Prostate gland (tissue), 2 donors: ENCODE measurements around the gene GRIN1. TPM values are rescaled to one million over a fixed set of nuclear protein-coding genes. Genes with fewer than 3 reads are reported as not detected.
A peak's percentile ranks its signal among the peaks of the same experiment; 100 is the strongest.
"Not testable (repeated sequence)": the region's sequence is repeated elsewhere in the genome, so short reads cannot be mapped to it uniquely, and the experiment has no call there.

Source experiments
- DNase-seq: peaks from one replicate; pipeline ENCODE4 v3.0.0-alpha.2; 2019; ENCODE audit warnings: low spot score
- H3K27ac ChIP-seq, 2 donors: fragments of 200-600 bp; sonication (generic); 2 replicates each; pipeline ENCODE4 v1.5.1; 2017 to 2019
- H3K27me3 ChIP-seq: fragments of 200-600 bp; sonication (generic); replicated peaks from 2 replicates; pipeline ENCODE4 v1.5.1; 2019; ENCODE audit not compliant: insufficient read depth
- H3K36me3 ChIP-seq, 2 donors: fragments of 200-600 bp; sonication (generic); 1 replicate in 1 of 2; 2 replicates in 1 of 2; pipeline versions ENCODE4 v1.5.1 to v1.8.1; 2017 to 2019
- H3K4me1 ChIP-seq: fragments of 200-600 bp; sonication (generic); replicated peaks from 2 replicates; pipeline ENCODE4 v1.5.1; 2019
- H3K4me3 ChIP-seq, 2 donors: fragments of 200-600 bp; sonication (generic); 2 replicates each; pipeline ENCODE4 v1.5.1; 2017 to 2019
- H3K9me3 ChIP-seq: fragments of 200-600 bp; sonication (generic); 2 replicates; pipeline ENCODE4 v1.5.1; 2017
- POLR2A ChIP-seq: fragments of 450-650 bp; IDR thresholded peaks from one replicate; pipeline ENCODE4 v1.6.1; 2016; ENCODE audit warnings: antibody characterized with exemption, mild to moderate bottlenecking
- POLR2AphosphoS5 ChIP-seq: sonication (generic); formaldehyde crosslinking; IDR thresholded peaks from one replicate; pipeline ENCODE4 v1.6.1; 2017; ENCODE audit warnings: antibody characterized with exemption
- WGBS: methylation state at CpG from one replicate; pipeline ENCODE4 v1.1.5; 2018; 5-methylcytosine and 5-hydroxymethylcytosine counted together
- intact Hi-C: fragments of 100-400 bp; cut with DNase I; formaldehyde crosslinking; loops from one replicate; pipeline ENCODE4 v1.14.2; 2022
- total RNA-seq, 2 donors: library from RNA; depleted of rRNA; stranded (reverse); fragments of >200 nt; gene quantifications; one replicate each; pipeline ENCODE4 v1.1.0, GENCODE V29; 2016
- TF ChIP-seq, protein P1 (sequence below), 4 experiments: fragments of 200-600 bp in 2 of 4; fragments of 450-650 bp in 2 of 4; sonication (generic) in 2 of 4; IDR thresholded peaks; 1 replicate in 3 of 4; 2 replicates in 1 of 4; pipeline ENCODE4 v1.5.1; 2016 to 2019; ENCODE audit warnings: antibody characterized with exemption in 4 of 4, mild to moderate bottlenecking in 2 of 4, moderate library complexity in 2 of 4

The GRIN1 gene
- total RNA-seq, 2 donors from 2014 or later: 0.59 to 1.8 TPM

DNA sequence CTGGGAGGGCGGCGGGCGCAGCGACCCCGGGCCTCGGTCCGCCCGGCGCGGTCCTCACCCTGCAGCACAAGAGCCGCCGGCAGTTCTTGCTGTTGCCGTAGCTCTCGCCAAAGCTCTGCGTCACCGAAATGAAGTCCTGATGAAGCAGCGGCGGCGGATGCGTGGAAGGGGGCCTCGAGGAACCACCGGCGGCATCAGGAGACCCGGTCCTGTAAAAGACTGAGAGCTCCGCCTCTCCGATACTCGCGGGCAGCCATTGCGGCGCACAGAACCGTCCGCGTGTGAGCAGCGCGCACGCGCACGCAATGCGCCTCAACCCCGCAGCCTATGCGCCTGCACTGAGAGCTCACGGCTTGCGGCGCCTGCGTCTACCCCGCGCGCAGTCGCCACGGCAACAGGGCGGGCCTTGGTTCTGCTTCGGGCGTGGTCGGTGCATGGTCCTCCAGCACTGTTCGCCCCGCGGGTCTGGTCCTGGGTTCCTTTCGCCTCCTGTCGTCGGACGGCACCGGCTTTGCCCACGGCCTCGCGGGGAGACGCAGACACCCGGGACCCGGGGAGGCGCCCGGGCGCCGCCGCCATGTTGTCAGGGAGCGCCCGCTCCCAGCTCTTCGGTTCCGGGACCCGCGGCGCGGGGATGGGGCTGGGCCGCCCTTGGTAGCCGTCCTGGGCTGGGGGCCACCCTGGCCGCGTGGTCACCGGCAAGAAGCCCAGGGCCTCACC is 9.3 kb upstream of the GRIN1 start:
- Histone ChIP-seq H3K4me1 (peaks cover 4% of the 10 kb centered on the region), H3K4me3 (peak overlapping the region; percentile 60 to 69), H3K9me3 (no peaks in the 10 kb centered on the region), H3K27me3 (no peaks in the 10 kb centered on the region), H3K27ac (peak overlapping the region; percentile 63 to 67), H3K36me3 (no peaks in the 10 kb centered on the region)
- intact Hi-C loops: no loop called here
- DNase-seq: peak; percentile 79
- under 1% methylated on average over 36 of the region's 86 CpGs for WGBS
- TF ChIP-seq POLR2A (peak; percentile 38), POLR2AphosphoS5 (peak; percentile 91)
- TF ChIP-seq, protein P1, sequence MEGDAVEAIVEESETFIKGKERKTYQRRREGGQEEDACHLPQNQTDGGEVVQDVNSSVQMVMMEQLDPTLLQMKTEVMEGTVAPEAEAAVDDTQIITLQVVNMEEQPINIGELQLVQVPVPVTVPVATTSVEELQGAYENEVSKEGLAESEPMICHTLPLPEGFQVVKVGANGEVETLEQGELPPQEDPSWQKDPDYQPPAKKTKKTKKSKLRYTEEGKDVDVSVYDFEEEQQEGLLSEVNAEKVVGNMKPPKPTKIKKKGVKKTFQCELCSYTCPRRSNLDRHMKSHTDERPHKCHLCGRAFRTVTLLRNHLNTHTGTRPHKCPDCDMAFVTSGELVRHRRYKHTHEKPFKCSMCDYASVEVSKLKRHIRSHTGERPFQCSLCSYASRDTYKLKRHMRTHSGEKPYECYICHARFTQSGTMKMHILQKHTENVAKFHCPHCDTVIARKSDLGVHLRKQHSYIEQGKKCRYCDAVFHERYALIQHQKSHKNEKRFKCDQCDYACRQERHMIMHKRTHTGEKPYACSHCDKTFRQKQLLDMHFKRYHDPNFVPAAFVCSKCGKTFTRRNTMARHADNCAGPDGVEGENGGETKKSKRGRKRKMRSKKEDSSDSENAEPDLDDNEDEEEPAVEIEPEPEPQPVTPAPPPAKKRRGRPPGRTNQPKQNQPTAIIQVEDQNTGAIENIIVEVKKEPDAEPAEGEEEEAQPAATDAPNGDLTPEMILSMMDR (IDR thresholded peaks at IDR 0.05): peak in 1 of 4 experiments; percentile 22

DNA sequence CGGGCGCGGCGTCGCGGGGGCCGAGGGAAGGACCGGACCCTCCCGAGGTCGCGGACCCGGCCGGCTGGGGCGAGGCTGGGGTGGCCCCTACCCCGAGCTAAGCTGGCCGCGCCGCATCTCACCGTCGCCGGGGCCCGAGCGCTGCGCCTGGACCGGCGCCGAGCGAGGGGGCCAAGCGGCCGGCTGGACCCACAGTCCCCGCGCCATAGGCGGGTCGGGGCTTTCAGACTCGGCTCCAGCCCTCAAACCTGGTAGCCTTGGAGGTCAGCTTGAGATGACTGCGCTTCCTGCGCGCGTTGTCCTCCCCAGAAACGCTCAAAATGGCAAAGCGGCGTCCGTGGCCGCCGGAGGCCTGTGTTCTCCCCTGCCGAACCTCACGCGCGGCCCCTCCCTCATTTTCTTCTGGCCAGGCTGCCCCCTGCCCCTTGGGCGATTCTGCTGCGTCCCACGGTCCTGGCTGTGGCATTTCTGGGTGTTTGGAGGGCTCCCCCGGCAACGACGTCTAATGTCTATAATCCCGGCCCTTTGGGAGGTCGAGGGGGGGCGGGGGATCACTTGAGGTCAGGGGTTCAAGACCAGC is 8.7 kb upstream of the GRIN1 start:
- peaks cover 4% of the 10 kb centered on the region for H3K4me1 ChIP-seq
- intact Hi-C loops: no loop called here
- no peaks in the 10 kb centered on the region for H3K9me3 ChIP-seq
- H3K4me3 ChIP-seq: peak overlapping the region; percentile 60 to 69
- peak overlapping the region; percentile 63 to 67 for H3K27ac ChIP-seq
- no peaks in the 10 kb centered on the region for H3K36me3 ChIP-seq
- no peak for TF ChIP-seq POLR2AphosphoS5
- no peak for TF ChIP-seq POLR2A
- TF ChIP-seq, protein P1 (IDR thresholded peaks at IDR 0.05): no peak
- no peaks in the 10 kb centered on the region for H3K27me3 ChIP-seq
- WGBS: 15% methylated on average over 24 of the region's 58 CpGs
- DNase-seq: no peak

DNA sequence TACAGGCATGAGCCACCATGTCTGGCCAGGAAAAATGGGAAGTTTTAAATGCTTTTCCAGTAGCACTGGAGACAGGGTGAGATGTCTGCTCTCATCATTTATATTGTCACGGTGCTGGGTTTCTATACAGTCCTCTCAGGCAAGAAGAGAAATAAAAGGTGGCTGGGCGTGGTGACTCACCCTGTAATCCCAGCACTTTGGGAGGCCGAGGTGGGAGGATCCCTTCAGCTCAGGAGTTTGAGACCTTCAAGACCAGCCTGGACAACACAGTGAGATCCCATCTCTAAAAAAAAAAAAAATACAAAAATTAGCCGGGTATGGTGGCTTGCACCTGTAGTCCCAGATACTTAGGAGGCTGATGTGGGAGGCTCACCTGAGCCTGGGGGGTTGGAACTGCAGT is 4.8 kb upstream of the GRIN1 start:
- no peak for DNase-seq
- Histone ChIP-seq H3K36me3 (no peaks in the 10 kb centered on the region), H3K9me3 (no peaks in the 10 kb centered on the region), H3K4me3 (no peak overlapping the region), H3K27me3 (peaks cover 10% of the 10 kb centered on the region), H3K4me1 (no peaks in the 10 kb centered on the region), H3K27ac (no peak overlapping the region)
- intact Hi-C loops: no loop called here
- TF ChIP-seq POLR2A (no peak), POLR2AphosphoS5 (no peak)
- TF ChIP-seq, protein P1 (IDR thresholded peaks at IDR 0.05): no peak
- 75% methylated on average over 4 of the region's 4 CpGs for WGBS

DNA sequence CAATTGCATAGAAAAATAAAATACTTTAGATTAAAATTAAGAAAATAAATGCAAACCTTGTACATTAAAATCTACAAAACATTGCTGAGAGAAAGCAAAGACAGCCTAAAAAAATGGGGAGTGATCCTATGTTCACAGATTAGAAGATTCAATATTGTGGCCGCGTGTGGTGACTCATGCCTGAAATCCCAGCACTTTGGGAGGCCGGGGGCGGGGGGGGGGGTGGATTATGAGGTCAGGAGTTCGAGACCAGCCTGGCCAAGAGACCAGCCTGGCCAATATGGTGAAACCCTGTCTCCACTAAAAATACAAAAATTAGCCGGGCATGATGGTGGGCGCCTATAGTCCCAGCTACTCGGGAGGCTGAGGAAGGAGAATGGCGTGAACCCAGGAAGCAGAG is 3.8 kb upstream of the GRIN1 start:
- DNase-seq, intact Hi-C loops, H3K4me1 ChIP-seq, H3K36me3 ChIP-seq, H3K9me3 ChIP-seq, H3K27ac ChIP-seq, H3K4me3 ChIP-seq: not testable (repeated sequence)
- peaks cover 18% of the 10 kb centered on the region for H3K27me3 ChIP-seq
- 85% methylated on average over 9 of the region's 9 CpGs for WGBS

DNA sequence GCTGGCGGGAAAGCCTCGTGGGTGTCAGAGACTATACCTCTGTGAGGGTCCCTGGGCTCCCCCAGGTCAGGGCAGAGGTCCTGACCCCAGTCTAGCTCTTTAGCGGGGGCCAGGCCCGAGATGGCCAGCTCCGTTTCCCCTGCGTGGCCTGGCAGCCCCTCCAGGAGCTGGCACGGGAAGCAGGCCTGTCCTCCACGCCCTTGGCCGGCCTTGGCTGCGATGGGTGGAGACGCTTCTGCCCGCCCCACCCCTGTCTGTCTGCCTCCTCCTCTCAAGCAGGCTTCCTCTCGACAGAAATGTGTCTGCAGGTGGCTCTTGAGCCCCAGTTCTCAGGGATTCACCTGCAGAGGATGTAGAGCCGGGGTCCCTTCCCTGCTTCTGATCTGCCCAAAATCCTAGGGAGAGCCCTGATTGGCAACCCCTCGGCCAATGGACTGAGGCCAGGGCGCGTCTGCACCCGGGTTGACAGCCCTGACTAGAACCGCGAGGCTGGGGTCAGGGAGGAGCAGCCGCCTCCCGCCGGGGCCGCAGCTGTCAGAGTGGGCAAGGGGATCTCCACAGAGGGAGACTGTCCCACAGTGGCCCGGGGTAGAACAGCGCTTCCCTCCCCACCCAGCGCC is 2.6 kb upstream of the GRIN1 start:
- Histone ChIP-seq H3K36me3 (no peaks in the 10 kb centered on the region), H3K4me1 (no peaks in the 10 kb centered on the region), H3K27ac (no peak overlapping the region), H3K27me3 (peaks cover 26% of the 10 kb centered on the region), H3K9me3 (no peaks in the 10 kb centered on the region), H3K4me3 (no peak overlapping the region)
- no peak for DNase-seq
- 21% methylated on average over 16 of the region's 27 CpGs for WGBS
- intact Hi-C loops: no loop called here
- TF ChIP-seq POLR2AphosphoS5: no peak
- TF ChIP-seq, protein P1 (IDR thresholded peaks at IDR 0.05): no peak
- TF ChIP-seq POLR2A: no peak
